ENCODE data around the gene TOPBP1.

DNA sequence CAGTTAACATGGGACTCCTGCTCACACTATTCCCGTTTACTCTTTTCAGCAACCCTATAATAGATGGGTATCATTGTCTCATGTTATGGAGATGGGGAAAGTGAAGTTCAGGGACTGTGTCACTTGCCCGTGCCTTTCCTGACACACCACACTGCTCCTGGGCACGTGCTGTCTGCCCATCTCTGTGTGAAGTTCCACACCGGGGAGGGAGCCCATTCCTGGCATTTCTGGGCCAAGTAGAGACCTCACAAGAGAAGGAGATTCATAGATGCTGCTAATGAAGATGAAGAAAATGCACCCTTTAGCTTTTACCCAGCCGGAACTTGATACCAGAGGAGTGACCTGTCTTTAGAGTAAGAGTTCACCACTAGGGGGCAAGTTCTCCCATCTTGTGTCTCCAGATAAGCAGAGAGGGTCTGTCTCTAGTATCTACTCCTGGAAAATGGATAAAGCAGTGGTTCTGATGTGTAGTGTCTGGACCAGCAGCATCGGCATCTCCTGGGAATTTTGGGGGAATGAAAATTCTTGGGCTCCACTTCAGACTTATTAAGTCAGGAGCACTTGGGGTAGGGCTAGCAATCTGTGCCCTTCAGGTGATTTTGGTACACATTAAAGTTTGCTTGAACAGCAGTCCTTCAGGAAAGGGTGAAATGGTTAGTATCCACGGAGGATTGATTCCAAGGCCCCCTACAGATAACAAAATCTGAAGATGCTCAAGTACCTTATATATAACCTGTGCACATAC is 2.0 kb upstream of the TOPBP1 start:
- no peak for TF ChIP-seq POLR2AphosphoS5 (IDR thresholded peaks at IDR 0.05; ENCODE audit: insufficient read depth, low read depth, low read length)
- TF ChIP-seq, protein P1, sequence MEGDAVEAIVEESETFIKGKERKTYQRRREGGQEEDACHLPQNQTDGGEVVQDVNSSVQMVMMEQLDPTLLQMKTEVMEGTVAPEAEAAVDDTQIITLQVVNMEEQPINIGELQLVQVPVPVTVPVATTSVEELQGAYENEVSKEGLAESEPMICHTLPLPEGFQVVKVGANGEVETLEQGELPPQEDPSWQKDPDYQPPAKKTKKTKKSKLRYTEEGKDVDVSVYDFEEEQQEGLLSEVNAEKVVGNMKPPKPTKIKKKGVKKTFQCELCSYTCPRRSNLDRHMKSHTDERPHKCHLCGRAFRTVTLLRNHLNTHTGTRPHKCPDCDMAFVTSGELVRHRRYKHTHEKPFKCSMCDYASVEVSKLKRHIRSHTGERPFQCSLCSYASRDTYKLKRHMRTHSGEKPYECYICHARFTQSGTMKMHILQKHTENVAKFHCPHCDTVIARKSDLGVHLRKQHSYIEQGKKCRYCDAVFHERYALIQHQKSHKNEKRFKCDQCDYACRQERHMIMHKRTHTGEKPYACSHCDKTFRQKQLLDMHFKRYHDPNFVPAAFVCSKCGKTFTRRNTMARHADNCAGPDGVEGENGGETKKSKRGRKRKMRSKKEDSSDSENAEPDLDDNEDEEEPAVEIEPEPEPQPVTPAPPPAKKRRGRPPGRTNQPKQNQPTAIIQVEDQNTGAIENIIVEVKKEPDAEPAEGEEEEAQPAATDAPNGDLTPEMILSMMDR (IDR thresholded peaks at IDR 0.05; ENCODE audit: extremely low read depth in 1 of 2, insufficient read depth in 1 of 2, low read depth in 1 of 2, low read length in 2 of 2): peak; percentile 61 to 63
- TF ChIP-seq EZH2 (IDR thresholded peaks at IDR 0.05; ENCODE audit: borderline replicate concordance, low read depth, low read length, severe bottlenecking): no peak
- TF ChIP-seq POLR2A (IDR thresholded peaks at IDR 0.05; ENCODE audit: low read depth, low read length): no peak
- TF ChIP-seq, protein P2, sequence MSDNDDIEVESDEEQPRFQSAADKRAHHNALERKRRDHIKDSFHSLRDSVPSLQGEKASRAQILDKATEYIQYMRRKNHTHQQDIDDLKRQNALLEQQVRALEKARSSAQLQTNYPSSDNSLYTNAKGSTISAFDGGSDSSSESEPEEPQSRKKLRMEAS (IDR thresholded peaks at IDR 0.05; ENCODE audit: insufficient read depth, insufficient read length): no peak
- TF ChIP-seq MYC (IDR thresholded peaks at IDR 0.05; ENCODE audit: low read depth, low read length): no peak
